Sigmoid colon (tissue), 7 donors: ENCODE results near the gene DLG1. TPM values are rescaled to one million over a fixed set of nuclear protein-coding genes. Genes with fewer than 3 reads are reported as not detected.

Experiments used
- DNase-seq: peaks from one replicate; pipeline ENCODE4 v3.0.0-alpha.2; 2019
- H3K27ac ChIP-seq, 4 donors: fragments of 200-600 bp; sonication (generic); one replicate each; pipeline ENCODE4 v1.5.1; 2016 to 2019; ENCODE audit warnings: mild to moderate bottlenecking in 1 of 4
- H3K27me3 ChIP-seq, 3 donors: fragments of 200-600 bp; sonication (generic); one replicate each; pipeline ENCODE4 v1.5.1; 2019; ENCODE audit warnings: mild to moderate bottlenecking in 1 of 3
- H3K36me3 ChIP-seq, 4 donors: fragments of 200-600 bp; sonication (generic); one replicate each; pipeline ENCODE4 v1.5.1; 2016 to 2019
- H3K4me1 ChIP-seq, 4 donors: fragments of 200-600 bp; sonication (generic); one replicate each; pipeline ENCODE4 v1.5.1; 2017 to 2019
- H3K4me3 ChIP-seq, 4 donors: fragments of 200-600 bp; sonication (generic); one replicate each; pipeline ENCODE4 v1.5.1; 2017 to 2019; ENCODE audit warnings: mild to moderate bottlenecking in 2 of 4, moderate library complexity in 1 of 4
- H3K9me3 ChIP-seq, 4 donors: fragments of 200-600 bp in 3 of 4; sonication (generic) in 3 of 4; one replicate each; pipeline versions ENCODE4 v1.5.1 to v1.6.1; 2013 to 2019
- EP300 ChIP-seq, 4 donors: sonication (generic); formaldehyde crosslinking; IDR thresholded peaks; one replicate each; pipeline ENCODE4 v1.6.1; 2017; ENCODE audit warnings: antibody characterized with exemption in 4 of 4
- POLR2A ChIP-seq, 2 donors: fragments of 450-650 bp; IDR thresholded peaks; one replicate each; pipeline ENCODE4 v1.6.1; 2016; ENCODE audit warnings: antibody characterized with exemption in 2 of 2, mild to moderate bottlenecking in 2 of 2, moderate library complexity in 2 of 2
- POLR2AphosphoS5 ChIP-seq, 4 donors: sonication (generic); formaldehyde crosslinking; IDR thresholded peaks; one replicate each; pipeline ENCODE4 v1.6.1; 2017; ENCODE audit warnings: antibody characterized with exemption in 4 of 4
- WGBS, 2 donors: extraction: QIAGEN DNeasy Blood & Tissue Kit; methylation state at CpG; one replicate each; pipeline ENCODE4 v1.1.7; 2013; 5-methylcytosine and 5-hydroxymethylcytosine counted together
- intact Hi-C: fragments of 100-400 bp; cut with DNase I; formaldehyde crosslinking; loops from one replicate; pipeline ENCODE4 v1.15.1; 2023
- polyA plus RNA-seq, 3 donors: library from polyadenylated mRNA; stranded (reverse); fragments of 200-250 nt; gene quantifications; one replicate each; pipeline ENCODE4 v1.2.3, GENCODE V29; 2013
- total RNA-seq, 4 donors: library from RNA; depleted of rRNA; stranded (reverse); fragments of >200 nt; gene quantifications; one replicate each; pipeline ENCODE4 v1.1.0, GENCODE V29; 2016
- TF ChIP-seq, protein P1 (sequence below), 4 experiments: fragments of 450-650 bp in 3 of 4; fragments of 200-600 bp in 1 of 4; IDR thresholded peaks; one replicate each; pipeline ENCODE4 v1.5.1; 2016 to 2019; ENCODE audit warnings: antibody characterized with exemption in 4 of 4, mild to moderate bottlenecking in 3 of 4, moderate library complexity in 2 of 4
- donor health status: healthy with polysubstance abuse.
- donor health status: Bipolar disorder and iron deficiency.
- donor health status: healthy.

DLG1 gene
- total and polyA plus RNA-seq, 7 donors: 30.6 to 83.7 (median 64.3) TPM

DNA sequence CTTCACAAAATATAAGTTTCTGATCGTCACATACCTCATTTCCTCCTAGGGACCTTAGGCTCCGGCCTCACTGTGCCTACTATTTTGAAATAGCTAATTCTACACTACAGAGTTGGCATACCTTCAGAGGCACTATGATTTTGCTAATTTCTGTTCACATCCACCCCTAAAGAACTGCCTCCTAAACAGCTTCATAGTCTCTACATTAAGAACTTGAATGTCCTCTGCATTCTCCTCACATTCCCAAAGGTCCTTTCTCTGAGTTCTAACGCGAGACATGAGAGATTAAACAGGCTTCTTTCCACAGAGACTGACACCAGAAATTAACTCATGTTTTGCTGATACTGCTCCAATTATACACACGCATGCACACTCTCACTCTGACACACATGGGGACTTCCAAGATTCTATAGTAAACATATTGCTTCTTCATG is 75.5 kb downstream of the DLG1 start:
- H3K27ac ChIP-seq: peak overlapping the region in 3 of 4 donors; percentile 1 to 56 (median 40)
- 59 to 64% methylated on average over 5 of the region's 5 CpGs for WGBS, 2 donors
- H3K4me1 ChIP-seq: peaks cover 0 to 58% (median 28%) of the 10 kb centered on the region in 4 donors
- no peaks in the 10 kb centered on the region for H3K27me3 ChIP-seq
- H3K4me3 ChIP-seq: no peak overlapping the region
- TF ChIP-seq EP300 (IDR thresholded peaks at IDR 0.05) (no peak), POLR2AphosphoS5 (IDR thresholded peaks at IDR 0.05) (peak in 2 of 4 donors; percentile 26 to 50)
- no peaks in the 10 kb centered on the region for H3K9me3 ChIP-seq
- intact Hi-C loops: loop anchor here (10.0 kb wide), 1 partner anchor 292 kb away; no protein-coding TSS in a partner anchor
- no peak for DNase-seq
- no peaks in the 10 kb centered on the region for H3K36me3 ChIP-seq

DNA sequence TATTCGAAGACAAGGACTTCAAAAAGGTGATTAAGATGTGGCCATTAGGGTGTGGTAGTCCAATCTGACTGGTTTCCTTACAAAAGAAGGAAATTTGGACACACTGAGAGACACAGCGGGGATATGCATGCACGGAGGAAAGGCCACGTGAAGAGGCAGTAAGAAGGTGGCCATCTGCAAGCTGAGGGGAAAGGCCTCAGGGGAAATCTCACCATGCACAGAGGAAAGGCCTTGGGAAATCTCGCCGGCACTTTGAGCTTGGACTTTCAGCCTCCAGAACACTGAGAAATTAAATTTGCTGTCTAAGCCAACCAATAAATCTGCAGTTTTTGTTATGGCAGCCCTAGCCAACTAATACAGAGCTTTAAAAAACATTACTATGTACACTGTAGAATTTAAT is 78.8 kb downstream of the DLG1 start:
- 90% methylated on average over 6 of the region's 6 CpGs for WGBS, 2 donors
- intact Hi-C loops: loop anchor here (10.0 kb wide), 1 partner anchor 295 kb away; no protein-coding TSS in a partner anchor
- Histone ChIP-seq H3K4me1 (peaks cover 0 to 70% (median 42%) of the 10 kb centered on the region in 4 donors), H3K9me3 (no peaks in the 10 kb centered on the region), H3K27ac (no peak overlapping the region), H3K36me3 (no peaks in the 10 kb centered on the region), H3K4me3 (no peak overlapping the region), H3K27me3 (no peaks in the 10 kb centered on the region)
- DNase-seq: no peak
- no peak for TF ChIP-seq POLR2AphosphoS5 (IDR thresholded peaks at IDR 0.05)
- no peak for TF ChIP-seq EP300 (IDR thresholded peaks at IDR 0.05)
- no peak for TF ChIP-seq POLR2A (IDR thresholded peaks at IDR 0.05)
- TF ChIP-seq, protein P1, sequence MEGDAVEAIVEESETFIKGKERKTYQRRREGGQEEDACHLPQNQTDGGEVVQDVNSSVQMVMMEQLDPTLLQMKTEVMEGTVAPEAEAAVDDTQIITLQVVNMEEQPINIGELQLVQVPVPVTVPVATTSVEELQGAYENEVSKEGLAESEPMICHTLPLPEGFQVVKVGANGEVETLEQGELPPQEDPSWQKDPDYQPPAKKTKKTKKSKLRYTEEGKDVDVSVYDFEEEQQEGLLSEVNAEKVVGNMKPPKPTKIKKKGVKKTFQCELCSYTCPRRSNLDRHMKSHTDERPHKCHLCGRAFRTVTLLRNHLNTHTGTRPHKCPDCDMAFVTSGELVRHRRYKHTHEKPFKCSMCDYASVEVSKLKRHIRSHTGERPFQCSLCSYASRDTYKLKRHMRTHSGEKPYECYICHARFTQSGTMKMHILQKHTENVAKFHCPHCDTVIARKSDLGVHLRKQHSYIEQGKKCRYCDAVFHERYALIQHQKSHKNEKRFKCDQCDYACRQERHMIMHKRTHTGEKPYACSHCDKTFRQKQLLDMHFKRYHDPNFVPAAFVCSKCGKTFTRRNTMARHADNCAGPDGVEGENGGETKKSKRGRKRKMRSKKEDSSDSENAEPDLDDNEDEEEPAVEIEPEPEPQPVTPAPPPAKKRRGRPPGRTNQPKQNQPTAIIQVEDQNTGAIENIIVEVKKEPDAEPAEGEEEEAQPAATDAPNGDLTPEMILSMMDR (IDR thresholded peaks at IDR 0.05): no peak

DNA sequence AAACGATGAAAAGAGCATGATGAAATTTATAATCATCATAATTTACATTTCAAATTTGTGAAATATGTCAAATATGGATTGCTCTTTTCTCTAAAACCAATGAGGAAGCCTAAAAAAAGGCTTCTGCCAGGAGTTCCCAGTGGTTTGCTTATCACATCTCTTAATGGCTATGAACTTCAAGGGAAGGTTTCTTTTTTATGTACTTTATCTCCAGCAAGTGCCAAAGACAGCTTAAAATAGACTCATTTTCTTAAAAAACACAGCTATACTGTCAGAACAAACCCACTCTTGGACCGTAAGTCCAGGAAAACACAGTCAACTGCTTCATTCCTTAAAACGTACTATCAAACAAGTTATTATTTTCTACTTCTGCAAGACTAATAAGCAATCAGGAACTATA is 80.2 kb downstream of the DLG1 start:
- WGBS, 2 donors: 83% methylated on average over 3 of the region's 3 CpGs
- Histone ChIP-seq H3K9me3 (no peaks in the 10 kb centered on the region), H3K27me3 (no peaks in the 10 kb centered on the region), H3K27ac (no peak overlapping the region), H3K36me3 (no peaks in the 10 kb centered on the region), H3K4me3 (no peak overlapping the region), H3K4me1 (peaks cover 0 to 58% (median 40%) of the 10 kb centered on the region in 4 donors)
- TF ChIP-seq EP300 (IDR thresholded peaks at IDR 0.05): no peak
- no peak for TF ChIP-seq POLR2A (IDR thresholded peaks at IDR 0.05)
- TF ChIP-seq, protein P1 (IDR thresholded peaks at IDR 0.05): no peak
- no peak for TF ChIP-seq POLR2AphosphoS5 (IDR thresholded peaks at IDR 0.05)
- intact Hi-C loops: no loop called here
- no peak for DNase-seq

DNA sequence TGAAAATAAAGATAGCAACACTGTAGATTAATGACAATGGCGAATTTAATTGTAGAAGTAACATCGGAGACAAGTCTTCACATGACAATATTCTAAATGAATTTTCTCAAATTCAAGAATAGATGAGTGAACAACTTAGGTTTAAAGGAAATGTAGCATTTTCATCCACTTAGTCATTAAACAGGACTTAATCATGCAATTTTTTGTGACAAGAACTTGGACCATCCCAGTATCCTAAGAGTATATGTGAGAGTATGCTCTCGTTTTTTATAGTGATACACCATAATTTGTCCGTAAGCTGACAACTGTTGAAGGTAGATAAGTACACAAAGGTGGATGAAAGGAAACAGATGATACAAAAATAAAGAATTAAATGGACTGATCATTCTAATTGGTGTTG is 81.5 kb downstream of the DLG1 start:
- TF ChIP-seq, protein P1 (IDR thresholded peaks at IDR 0.05): no peak
- no peak for TF ChIP-seq POLR2A (IDR thresholded peaks at IDR 0.05)
- H3K4me3 ChIP-seq: no peak overlapping the region
- DNase-seq: no peak
- H3K27me3 ChIP-seq: no peaks in the 10 kb centered on the region
- no peaks in the 10 kb centered on the region for H3K36me3 ChIP-seq
- peaks cover 0 to 45% (median 27%) of the 10 kb centered on the region in 4 donors for H3K4me1 ChIP-seq
- H3K27ac ChIP-seq: no peak overlapping the region
- no peaks in the 10 kb centered on the region for H3K9me3 ChIP-seq
- 96% methylated on average over 4 of the region's 4 CpGs for WGBS, 2 donors
- intact Hi-C loops: no loop called here

DNA sequence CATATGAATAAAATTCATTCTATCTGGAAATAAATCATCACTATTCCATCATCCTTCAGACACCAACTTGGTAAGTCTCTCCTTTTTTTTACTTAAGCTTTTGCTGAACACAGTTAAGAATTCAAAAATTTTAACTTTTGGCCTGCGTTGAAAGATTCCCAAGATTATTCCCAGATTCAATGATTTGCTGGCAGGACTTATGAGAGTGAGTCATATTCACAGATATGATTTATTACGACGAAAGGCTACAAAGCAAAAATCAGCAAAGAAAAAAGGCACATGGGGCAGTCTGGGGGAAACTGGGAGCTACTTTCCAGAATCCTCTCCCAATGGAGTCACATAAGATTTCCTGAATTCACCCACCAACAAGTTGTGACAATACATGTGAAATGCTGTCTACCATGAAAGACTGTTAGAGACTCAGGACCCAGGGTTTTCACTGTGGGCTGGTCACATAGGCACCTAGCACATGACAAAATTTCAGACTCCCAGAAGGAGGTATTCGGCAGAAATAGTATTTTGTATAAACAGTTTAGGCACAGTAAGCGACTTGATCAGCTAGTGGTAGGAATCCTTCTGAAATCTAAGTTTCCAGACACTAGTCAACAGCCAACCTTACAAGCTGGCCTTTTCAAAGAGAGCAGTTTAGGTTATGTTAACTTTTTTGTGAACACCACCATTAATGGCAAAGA is 82.1 kb downstream of the DLG1 start:
- no peaks in the 10 kb centered on the region for H3K36me3 ChIP-seq
- DNase-seq: no peak
- intact Hi-C loops: no loop called here
- no peak for TF ChIP-seq EP300 (IDR thresholded peaks at IDR 0.05)
- peak in 2 of 4 donors; percentile 14 to 15 for TF ChIP-seq POLR2AphosphoS5 (IDR thresholded peaks at IDR 0.05)
- H3K9me3 ChIP-seq: no peaks in the 10 kb centered on the region
- no peaks in the 10 kb centered on the region for H3K27me3 ChIP-seq
- 69 to 83% methylated on average over 5 of the region's 5 CpGs for WGBS, 2 donors
- peaks cover 0 to 39% (median 21%) of the 10 kb centered on the region in 4 donors for H3K4me1 ChIP-seq
- peak overlapping the region in 2 of 4 donors; percentile 18 to 26 for H3K27ac ChIP-seq
- H3K4me3 ChIP-seq: no peak overlapping the region
